Motor neuron (in vitro differentiated cells): Measurements from ENCODE around the gene NES. TPM values are rescaled to one million over a fixed set of nuclear protein-coding genes. Genes with fewer than 3 reads are reported as not detected.
A peak's percentile ranks its signal among the peaks of the same experiment; 100 is the strongest.

Experiments used
- ATAC-seq, 8 experiments: fragments of 200-7000 bp; cut with Tn5 transposase; replicated peaks in 6 of 8; 2 replicates each; pipeline ENCODE4 v1.8.0; 2021; ENCODE audit warnings: mild to moderate bottlenecking in 8 of 8, moderate library complexity in 8 of 8
- H3K27ac ChIP-seq, 2 donors: fragments of 250-450 bp; sonication (Bioruptor Pico); 2 replicates each; pipeline ENCODE4 v1.9.0; 2021; ENCODE audit warnings: antibody characterized with exemption in 2 of 2, mild to moderate bottlenecking in 2 of 2, moderate library complexity in 1 of 2
- H3K4me1 ChIP-seq, 2 donors: fragments of 250-450 bp; sonication (Bioruptor Pico); replicated peaks in 1 of 2; 2 replicates each; pipeline ENCODE4 v1.6.1; 2021; ENCODE audit warnings: antibody characterized with exemption in 2 of 2, mild to moderate bottlenecking in 2 of 2, moderate library complexity in 1 of 2
- H3K4me3 ChIP-seq, 5 donors: fragments of 250-450 bp; sonication (Bioruptor Pico); 2 replicates each; pipeline ENCODE4 v1.9.0; 2021; ENCODE audit warnings: antibody characterized with exemption in 5 of 5, mild to moderate bottlenecking in 5 of 5, moderate library complexity in 4 of 5
- WGBS, 10 experiments: fragments of 450-650 bp; shearing (Covaris generic); methylation state at CpG; one replicate each; pipeline ENCODE4 v1.0.0; 2022; 5-methylcytosine and 5-hydroxymethylcytosine counted together
- in situ Hi-C, 9 experiments: fragments of 400-800 bp; cut with MboI; loops; one replicate each; pipeline ENCODE4 v1.15.0; 2021; ENCODE audit warnings: low sequenced_read_pairs in 9 of 9, low pct_unique_long_range_greater_than_20kb in 2 of 9; ENCODE audit not compliant: unreplicated experiment in 9 of 9
- total RNA-seq, 8 experiments: library from RNA; unstranded; fragments of 300-600 nt; gene quantifications; 2 replicates each; pipeline versions ENCODE4 v1.2.3 to v1.2.4, GENCODE V29; 2022

NES gene
- total RNA-seq, 8 experiments from 2014 or later = 5.5 to 863 (median 150) TPM

DNA sequence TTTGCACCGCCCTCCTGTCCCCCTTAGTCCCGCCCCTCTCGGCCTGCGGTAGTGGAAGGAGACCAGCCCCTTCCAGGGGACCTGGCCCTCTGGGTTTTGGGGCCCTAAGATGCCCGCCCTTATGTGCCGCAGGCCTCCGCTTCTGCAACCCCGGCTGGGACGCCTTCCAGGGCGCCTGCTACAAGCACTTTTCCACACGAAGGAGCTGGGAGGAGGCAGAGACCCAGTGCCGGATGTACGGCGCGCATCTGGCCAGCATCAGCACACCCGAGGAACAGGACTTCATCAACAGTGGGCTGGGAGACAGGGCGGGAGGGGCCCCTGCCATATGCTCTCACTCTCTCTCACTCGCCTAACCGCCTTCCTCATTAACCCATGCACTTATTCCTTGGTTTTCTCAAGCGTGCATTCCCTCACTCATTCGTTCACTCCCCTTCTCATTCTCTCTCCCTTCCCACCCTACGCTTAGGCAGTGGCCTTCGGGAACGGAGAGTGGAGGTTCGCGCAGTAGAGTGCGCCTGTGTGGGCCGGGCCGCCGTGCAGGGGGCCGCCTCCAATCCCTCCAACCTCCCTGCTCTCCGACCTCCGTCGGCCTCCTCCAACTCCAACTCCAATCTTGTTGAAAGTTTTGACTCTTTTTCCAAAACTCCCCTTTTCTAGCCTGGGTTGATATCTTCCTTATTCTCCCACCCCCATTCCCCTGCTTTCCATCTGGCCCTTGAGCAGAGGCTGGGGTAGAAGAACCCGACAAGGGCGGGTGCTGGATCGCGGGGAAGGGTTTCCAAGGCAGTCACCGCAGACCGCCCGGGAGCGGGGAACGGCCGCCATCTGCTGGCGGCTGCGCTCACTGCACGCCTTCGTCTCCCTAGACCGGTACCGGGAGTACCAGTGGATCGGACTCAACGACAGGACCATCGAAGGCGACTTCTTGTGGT lies 20.1 kb downstream of the NES start:
- peaks cover 28 to 41% of the 10 kb centered on the region in 2 donors for H3K4me1 ChIP-seq
- no peak overlapping the region for H3K27ac ChIP-seq
- in situ Hi-C loops = no loop called here
- WGBS, 10 experiments = 0 to 14% (median 6%) methylated on average over 1 to 20 of the region's 54 CpGs; no CpG with 5 or more reads in 2 of the 10 experiments
- peak overlapping the region in 4 of 5 donors; percentile 1 to 25 (median 14) for H3K4me3 ChIP-seq
- peak; percentile 13 to 54 (median 24) for ATAC-seq

DNA sequence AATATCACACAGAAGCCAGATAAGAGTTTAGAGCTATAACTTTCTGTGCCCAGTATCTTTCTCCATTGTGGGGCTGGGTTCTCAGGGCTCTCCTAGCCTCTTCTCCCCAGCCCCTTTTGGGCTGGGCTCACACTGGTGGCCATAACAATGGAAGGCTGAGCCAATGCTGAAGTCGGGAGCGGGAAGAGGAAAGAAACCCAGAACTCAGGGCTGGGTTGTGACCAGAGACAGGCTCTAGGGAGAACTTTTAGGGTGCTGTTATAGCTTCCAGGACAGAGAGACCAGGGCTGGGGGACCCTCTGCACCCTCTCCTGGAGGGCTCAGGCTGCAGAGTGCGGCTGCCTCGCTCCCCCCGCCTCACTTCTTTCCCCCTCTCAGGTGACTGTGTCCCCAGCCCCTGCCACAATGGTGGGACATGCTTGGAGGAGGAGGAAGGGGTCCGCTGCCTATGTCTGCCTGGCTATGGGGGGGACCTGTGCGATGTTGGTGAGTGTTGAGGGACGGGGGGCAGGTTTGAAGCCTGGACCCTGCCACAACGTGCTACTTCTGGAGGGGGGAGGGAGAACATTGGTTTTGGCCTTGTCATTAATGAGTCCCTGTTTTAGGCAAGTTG lies 21.2 kb downstream of the NES start:
- WGBS, 10 experiments = 53 to 100% (median 57%) methylated on average over 1 to 7 of the region's 9 CpGs; no CpG with 5 or more reads in 5 of the 10 experiments
- H3K4me1 ChIP-seq = peaks cover 17 to 31% of the 10 kb centered on the region in 2 donors
- no peak for ATAC-seq
- in situ Hi-C loops = no loop called here
- no peak overlapping the region for H3K4me3 ChIP-seq
- H3K27ac ChIP-seq = no peak overlapping the region

DNA sequence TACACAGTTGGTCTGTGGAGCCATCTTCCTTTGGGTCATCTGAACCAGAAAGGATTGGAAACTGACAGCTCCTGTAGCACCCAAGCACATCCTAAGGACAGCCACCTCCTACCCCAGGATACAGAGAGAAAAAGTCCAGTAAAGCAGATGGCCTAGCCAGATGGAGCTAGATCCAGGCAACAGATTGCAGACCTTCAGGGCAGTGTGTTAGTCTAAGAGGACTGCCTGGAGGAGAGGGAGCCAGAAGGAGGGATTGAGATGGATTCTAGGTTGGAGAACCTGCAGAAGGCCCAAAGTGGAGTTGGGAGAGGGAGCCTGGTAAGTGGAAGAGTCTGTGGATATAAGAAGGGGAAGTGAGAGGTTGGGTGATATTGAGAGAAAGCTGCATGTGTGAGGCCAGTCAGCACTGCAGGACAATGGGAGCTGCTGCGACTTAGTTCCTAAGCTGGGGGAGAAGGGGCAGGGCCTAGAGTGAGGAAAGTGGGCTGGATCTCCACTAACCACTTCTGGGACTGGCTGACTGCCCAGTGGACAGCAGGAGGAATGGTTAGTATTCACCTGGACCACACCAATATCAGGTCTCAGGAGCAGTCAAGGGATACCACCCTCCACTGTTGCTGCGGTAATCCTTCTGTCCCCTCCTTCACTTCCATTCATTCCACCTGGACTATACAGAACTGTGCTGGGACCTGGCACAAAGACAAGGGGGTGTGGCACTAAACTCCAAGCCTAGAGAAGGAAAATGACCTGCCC lies 21.9 kb downstream of the NES start:
- H3K4me3 ChIP-seq = no peak overlapping the region
- H3K4me1 ChIP-seq = peaks cover 10 to 24% of the 10 kb centered on the region in 2 donors
- H3K27ac ChIP-seq = no peak overlapping the region
- in situ Hi-C loops = no loop called here
- no peak for ATAC-seq
- 39 to 53% (median 44%) methylated on average over 2 of the region's 2 CpGs; no CpG with 5 or more reads in 6 of the 10 experiments for WGBS, 10 experiments

DNA sequence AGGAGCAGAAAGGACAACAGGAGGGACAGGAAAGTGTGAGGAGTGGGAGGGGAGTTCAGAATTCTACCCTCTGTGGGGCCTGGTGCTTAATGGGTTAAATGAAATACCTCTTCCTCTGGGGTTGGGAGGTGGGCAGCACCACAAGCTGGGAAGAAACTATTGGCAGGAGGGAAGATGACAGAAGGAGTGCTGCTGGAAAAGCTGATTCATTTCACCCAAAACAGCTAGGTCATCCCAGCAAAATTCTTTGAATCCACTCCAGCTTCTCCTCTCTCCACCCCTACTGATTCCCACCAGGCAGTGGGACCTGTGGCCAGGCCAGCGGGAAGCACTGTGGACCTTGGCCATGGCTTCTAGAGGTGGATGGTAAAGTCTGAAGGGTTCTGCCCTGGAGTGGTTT lies 22.5 kb downstream of the NES start:
- Histone ChIP-seq H3K4me3 (no peak overlapping the region), H3K4me1 (peaks cover 7 to 19% of the 10 kb centered on the region in 2 donors), H3K27ac (no peak overlapping the region)
- in situ Hi-C loops = no loop called here
- 38 to 75% (median 57%) methylated on average over 1 of the region's 1 CpG; no CpG with 5 or more reads in 7 of the 10 experiments for WGBS, 10 experiments
- no peak for ATAC-seq

DNA sequence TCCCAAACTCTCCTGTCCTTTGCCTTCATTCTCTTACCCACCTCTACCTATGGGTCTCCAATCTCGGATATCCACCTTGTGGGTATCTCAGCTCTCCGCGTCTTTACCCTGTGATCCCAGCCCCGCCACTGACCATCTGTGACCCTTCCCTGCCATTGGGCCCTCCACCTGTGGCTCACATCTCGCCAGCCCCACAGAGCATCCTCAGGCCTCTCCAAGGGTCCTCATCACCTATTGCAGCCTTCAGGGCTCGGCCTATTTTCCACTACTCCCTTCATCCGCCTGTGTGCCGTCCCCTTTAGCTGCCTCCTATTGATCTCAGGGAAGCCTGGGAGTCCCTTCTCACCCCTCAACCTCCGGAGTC lies 24.2 kb downstream of the NES start:
- Histone ChIP-seq H3K4me1 (peaks cover 4 to 16% of the 10 kb centered on the region in 2 donors), H3K27ac (no peak overlapping the region), H3K4me3 (no peak overlapping the region)
- ATAC-seq = no peak
- in situ Hi-C loops = no loop called here
- WGBS, 10 experiments = 37 to 92% (median 59%) methylated on average over 2 to 8 of the region's 9 CpGs; no CpG with 5 or more reads in 4 of the 10 experiments

DNA sequence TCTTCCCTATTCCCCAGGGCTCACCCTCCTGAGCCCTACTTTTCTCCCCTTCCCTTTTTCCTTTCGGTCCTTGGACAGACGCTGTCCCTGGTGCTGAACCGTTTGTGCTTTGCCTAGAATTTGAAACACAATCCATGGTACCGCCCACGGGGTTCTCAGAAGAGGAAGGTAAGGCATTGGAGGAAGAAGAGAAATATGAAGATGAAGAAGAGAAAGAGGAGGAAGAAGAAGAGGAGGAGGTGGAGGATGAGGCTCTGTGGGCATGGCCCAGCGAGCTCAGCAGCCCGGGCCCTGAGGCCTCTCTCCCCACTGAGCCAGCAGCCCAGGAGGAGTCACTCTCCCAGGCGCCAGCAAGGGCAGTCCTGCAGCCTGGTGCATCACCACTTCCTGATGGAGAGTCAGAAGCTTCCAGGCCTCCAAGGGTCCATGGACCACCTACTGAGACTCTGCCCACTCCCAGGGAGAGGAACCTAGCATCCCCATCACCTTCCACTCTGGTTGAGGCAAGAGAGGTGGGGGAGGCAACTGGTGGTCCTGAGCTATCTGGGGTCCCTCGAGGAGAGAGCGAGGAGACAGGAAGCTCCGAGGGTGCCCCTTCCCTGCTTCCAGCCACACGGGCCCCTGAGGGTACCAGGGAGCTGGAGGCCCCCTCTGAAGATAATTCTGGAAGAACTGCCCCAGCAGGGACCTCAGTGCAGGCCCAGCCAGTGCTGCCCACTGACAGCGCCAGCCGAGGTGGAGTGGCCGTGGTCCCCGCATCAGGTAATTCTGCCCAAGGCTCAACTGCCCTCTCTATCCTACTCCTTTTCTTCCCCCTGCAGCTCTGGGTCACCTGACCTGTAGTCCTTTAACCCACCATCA lies 24.8 kb downstream of the NES start:
- ATAC-seq = peak in 2 of 8 experiments; percentile 63 to 64
- in situ Hi-C loops = no loop called here
- WGBS, 10 experiments = 5 to 49% (median 24%) methylated on average over 3 to 14 of the region's 16 CpGs; no CpG with 5 or more reads in 2 of the 10 experiments
- peaks cover 4 to 11% of the 10 kb centered on the region in 2 donors for H3K4me1 ChIP-seq
- no peak overlapping the region for H3K4me3 ChIP-seq
- H3K27ac ChIP-seq = no peak overlapping the region

DNA sequence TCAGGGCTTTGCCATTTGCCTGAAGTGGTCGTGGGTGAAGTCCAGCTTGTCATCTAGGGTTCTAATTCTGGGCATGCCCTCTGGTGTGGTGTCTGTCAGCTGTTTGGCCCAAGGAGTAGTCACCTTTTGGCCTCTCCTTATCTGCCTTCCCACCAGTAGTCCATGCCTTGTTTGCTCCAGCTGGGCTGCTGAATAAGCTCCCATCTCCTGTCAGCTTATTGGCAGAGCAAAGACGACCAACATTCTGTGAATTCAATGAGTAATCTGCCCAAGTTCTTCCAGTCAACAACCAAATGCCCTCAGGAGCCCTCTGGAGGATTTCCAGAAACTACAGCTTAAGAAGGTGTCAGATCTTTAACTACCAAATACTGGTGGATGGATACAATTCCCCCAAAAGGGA lies 28.3 kb downstream of the NES start:
- 0 to 80% (median 0%) methylated on average over 1 to 2 of the region's 2 CpGs; no CpG with 5 or more reads in 3 of the 10 experiments for WGBS, 10 experiments
- in situ Hi-C loops = no loop called here
- no peak for ATAC-seq

DNA sequence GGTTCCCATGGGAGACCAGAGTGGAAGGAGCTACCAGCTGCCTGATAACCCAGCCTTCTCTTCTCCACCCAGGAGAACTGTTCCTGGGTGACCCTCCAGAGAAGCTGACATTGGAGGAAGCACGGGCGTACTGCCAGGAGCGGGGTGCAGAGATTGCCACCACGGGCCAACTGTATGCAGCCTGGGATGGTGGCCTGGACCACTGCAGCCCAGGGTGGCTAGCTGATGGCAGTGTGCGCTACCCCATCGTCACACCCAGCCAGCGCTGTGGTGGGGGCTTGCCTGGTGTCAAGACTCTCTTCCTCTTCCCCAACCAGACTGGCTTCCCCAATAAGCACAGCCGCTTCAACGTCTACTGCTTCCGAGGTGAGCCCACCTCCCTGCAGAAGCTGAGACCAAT lies 28.7 kb downstream of the NES start:
- WGBS, 10 experiments = 6 to 90% (median 77%) methylated on average over 2 to 9 of the region's 10 CpGs; no CpG with 5 or more reads in 6 of the 10 experiments
- no peak overlapping the region for H3K4me3 ChIP-seq
- H3K4me1 ChIP-seq = no peaks in the 10 kb centered on the region
- no peak overlapping the region for H3K27ac ChIP-seq
- no peak for ATAC-seq
- in situ Hi-C loops = no loop called here

More for the DNA sequence above, 28.3 kb downstream of the NES start:
- Histone ChIP-seq H3K4me3 (no peak overlapping the region), H3K4me1 (no peaks in the 10 kb centered on the region), H3K27ac (no peak overlapping the region)

DNA sequence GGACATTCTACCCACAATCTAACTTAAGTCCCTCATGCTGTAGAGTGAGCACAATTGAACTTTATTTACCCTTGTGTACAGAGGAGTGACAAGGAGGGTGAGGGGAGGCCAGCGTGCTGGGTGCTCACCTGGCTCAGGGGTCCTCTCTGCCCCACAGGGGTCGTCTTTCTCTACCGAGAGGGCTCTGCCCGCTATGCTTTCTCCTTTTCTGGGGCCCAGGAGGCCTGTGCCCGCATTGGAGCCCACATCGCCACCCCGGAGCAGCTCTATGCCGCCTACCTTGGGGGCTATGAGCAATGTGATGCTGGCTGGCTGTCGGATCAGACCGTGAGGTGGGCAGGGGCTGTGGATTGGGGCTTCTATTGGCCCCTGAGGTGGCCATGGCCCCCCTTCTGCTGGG lies 29.9 kb downstream of the NES start:
- in situ Hi-C loops = no loop called here
- no peak overlapping the region for H3K27ac ChIP-seq
- 0 to 80% (median 47%) methylated on average over 1 to 8 of the region's 10 CpGs; no CpG with 5 or more reads in 4 of the 10 experiments for WGBS, 10 experiments
- ATAC-seq = no peak
- no peak overlapping the region for H3K4me3 ChIP-seq
- peaks cover 2 to 6% of the 10 kb centered on the region in 2 donors for H3K4me1 ChIP-seq

DNA sequence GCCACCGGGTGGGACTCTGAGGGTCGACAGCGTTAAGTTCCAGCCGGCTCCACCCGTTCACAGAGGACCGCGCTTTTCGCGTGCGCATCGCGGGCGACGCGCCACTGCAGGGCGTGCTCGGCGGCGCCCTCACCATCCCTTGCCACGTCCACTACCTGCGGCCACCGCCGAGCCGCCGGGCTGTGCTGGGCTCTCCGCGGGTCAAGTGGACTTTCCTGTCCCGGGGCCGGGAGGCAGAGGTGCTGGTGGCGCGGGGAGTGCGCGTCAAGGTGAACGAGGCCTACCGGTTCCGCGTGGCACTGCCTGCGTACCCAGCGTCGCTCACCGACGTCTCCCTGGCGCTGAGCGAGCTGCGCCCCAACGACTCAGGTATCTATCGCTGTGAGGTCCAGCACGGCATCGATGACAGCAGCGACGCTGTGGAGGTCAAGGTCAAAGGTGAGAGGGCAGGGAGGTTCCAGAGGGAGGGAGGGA lies 30.4 kb downstream of the NES start:
- no peak overlapping the region for H3K4me3 ChIP-seq
- WGBS, 10 experiments = 30 to 57% (median 46%) methylated on average over 2 to 26 of the region's 51 CpGs; no CpG with 5 or more reads in 7 of the 10 experiments
- in situ Hi-C loops = no loop called here
- peaks cover 4 to 7% of the 10 kb centered on the region in 2 donors for H3K4me1 ChIP-seq
- H3K27ac ChIP-seq = no peak overlapping the region
- ATAC-seq = no peak

DNA sequence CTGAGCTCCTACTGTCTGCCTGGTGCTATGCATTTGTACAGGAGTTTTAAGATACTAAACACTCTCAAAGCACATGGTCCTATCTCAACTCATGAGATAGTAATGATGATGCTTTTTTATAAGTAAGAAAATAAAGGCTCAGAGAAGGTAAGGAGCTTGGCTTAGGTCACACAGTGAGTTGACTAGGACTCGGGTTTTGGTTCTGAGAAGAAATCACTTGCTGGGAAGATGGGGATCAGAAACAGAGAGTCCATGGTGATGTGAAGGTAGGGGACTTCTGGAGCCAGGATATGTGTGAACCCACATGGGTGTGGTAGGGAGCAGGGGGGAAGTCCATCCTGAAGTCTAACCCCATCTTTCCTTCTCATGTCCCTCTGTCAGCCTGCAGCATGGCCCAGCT lies 31.5 kb downstream of the NES start:
- Histone ChIP-seq H3K4me3 (no peak overlapping the region), H3K27ac (no peak overlapping the region), H3K4me1 (peaks cover 9 to 13% of the 10 kb centered on the region in 2 donors)
- ATAC-seq = no peak
- in situ Hi-C loops = no loop called here
- WGBS, 10 experiments = 20 to 88% (median 50%) methylated on average over 1 of the region's 1 CpG; no CpG with 5 or more reads in 4 of the 10 experiments

DNA sequence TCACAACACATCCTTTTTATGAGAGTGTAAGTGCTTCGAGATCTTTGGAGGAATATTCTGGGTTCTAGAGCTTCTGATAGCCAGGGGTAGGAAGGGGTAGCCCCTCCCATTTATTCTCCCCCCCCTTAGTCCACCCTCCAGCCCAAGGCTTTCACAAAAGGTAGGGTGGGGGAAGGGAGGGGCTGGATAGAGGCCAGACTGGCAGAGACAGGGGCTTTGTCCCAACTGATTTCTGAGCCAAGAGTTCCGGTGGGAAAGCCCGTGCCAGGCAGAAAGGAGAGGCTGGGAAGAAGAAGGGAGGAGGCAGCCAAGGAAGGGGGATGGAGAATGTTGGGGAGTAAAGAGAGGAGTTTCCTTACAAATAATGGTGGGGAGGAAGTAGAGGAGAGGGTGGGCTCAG lies 32.2 kb downstream of the NES start:
- no peak overlapping the region for H3K4me3 ChIP-seq
- ATAC-seq = no peak
- peaks cover 9 to 13% of the 10 kb centered on the region in 2 donors for H3K4me1 ChIP-seq
- WGBS, 10 experiments = 31 to 60% (median 52%) methylated on average over 1 to 3 of the region's 3 CpGs; no CpG with 5 or more reads in 7 of the 10 experiments
- H3K27ac ChIP-seq = no peak overlapping the region
- in situ Hi-C loops = no loop called here
